Choroid plexus epithelial cell (primary cell): ENCODE results near the gene GLA.

Experiments
- DNase-seq: peaks from one replicate; pipeline ENCODE4 v3.0.0-alpha.2; 2010; ENCODE audit warnings: low read depth
- H3K4me3 ChIP-seq: 2 replicates; pipeline ENCODE4 v1.5.1; 2011; ENCODE audit warnings: low read depth, mild to moderate bottlenecking, control low read depth, low read length, moderate library complexity
- TF ChIP-seq, protein P1 (sequence below): conservative IDR thresholded peaks from 2 replicates; pipeline ENCODE4 v1.5.1; 2011; ENCODE audit warnings: low read depth, mild to moderate bottlenecking, control low read depth, inconsistent platforms, low read length, moderate library complexity

Gene GLA

DNA sequence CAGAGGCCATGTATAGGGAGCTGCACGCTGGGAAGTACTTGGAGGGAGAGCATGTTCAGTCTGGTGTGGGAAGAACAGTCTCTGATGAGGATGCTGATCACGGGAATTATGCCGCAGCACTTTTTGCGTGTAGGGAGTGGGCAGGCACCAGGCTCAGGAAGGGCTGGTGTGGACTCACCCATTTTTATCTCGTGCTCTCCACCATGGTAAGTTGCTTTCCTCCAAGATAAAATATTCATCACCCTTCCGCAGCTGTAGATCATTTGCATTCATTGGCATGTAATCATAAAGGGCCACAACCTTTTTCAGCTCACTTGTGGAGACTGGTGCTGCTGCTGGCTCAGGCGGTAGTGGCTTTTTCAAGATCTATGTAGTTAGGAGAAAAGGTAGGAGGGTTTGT lies 47.3 kb downstream of the GLA start:
- no peak overlapping the region for H3K4me3 ChIP-seq
- TF ChIP-seq, protein P1, sequence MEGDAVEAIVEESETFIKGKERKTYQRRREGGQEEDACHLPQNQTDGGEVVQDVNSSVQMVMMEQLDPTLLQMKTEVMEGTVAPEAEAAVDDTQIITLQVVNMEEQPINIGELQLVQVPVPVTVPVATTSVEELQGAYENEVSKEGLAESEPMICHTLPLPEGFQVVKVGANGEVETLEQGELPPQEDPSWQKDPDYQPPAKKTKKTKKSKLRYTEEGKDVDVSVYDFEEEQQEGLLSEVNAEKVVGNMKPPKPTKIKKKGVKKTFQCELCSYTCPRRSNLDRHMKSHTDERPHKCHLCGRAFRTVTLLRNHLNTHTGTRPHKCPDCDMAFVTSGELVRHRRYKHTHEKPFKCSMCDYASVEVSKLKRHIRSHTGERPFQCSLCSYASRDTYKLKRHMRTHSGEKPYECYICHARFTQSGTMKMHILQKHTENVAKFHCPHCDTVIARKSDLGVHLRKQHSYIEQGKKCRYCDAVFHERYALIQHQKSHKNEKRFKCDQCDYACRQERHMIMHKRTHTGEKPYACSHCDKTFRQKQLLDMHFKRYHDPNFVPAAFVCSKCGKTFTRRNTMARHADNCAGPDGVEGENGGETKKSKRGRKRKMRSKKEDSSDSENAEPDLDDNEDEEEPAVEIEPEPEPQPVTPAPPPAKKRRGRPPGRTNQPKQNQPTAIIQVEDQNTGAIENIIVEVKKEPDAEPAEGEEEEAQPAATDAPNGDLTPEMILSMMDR, result no peak
- DNase-seq, result no peak

DNA sequence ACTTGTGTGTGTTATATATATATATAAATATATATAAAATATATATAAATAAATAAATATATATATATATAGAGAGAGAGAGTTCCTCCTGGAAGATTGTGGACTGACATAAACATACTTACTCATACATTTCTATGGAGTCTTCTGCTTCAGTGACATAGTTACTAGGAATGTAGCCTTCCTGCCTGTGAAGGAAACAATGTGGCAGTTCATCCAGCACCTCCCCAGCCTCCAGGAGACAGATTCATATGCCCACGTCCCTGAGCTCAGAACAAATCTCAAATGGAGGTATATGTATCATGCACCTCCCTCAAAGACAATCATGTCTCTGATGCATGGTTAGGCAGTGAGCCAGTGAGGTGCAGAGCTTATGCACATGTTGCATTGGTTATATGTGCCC lies 47.8 kb downstream of the GLA start:
- no peak overlapping the region for H3K4me3 ChIP-seq
- no peak for DNase-seq
- TF ChIP-seq, protein P1, result no peak

DNA sequence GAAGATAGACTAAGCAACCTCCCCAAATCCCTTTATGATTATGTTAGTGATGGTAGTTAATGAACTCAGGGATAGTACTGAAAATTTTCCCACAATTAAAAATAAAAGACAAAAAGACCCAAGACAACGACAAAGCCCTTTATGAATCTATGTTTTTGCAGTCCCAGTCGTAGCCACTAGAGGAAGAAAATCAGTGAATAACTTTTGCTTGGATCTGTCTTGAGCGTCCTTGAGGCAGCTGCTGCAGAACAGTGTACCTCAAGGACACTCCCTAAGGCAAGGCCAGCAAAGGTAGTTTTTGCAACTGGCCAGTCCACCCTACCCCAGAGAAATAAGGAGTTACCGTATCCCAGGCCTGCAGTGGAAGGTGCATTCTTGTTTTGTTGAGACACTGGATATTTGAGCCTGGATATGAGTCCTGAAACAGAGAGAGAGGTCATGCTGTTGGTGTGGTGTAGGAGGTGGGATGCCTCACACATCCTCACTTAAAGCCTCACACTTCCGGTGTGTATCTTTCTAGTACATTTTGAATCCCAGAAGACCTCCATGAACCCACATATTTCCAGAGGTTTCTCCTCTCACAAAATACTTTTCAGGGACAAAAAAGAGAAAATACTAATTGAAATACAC lies 50.4 kb downstream of the GLA start:
- peak; percentile 40 for DNase-seq
- TF ChIP-seq, protein P1, result peak; percentile 47

DNA sequence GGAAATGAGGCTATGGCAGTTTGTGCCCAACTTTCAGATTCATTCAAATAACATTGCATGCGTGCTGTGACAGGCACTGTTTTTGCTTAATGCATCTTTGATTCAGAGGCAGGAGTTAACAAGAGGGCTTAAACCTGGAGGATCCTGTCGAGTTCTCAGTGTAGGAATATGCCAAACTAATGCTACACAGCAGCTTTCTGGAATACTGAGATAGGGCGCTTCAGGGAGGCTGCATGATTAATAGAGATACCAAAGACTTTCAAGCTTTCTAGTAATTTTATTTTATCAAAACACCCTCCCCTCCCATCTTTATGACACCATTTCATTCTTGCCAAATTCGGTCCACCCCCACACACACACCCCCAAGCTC lies 58.5 kb downstream of the GLA start:
- TF ChIP-seq, protein P1, result no peak

More for the DNA sequence above, 50.4 kb downstream of the GLA start:
- no peak overlapping the region for H3K4me3 ChIP-seq

DNA sequence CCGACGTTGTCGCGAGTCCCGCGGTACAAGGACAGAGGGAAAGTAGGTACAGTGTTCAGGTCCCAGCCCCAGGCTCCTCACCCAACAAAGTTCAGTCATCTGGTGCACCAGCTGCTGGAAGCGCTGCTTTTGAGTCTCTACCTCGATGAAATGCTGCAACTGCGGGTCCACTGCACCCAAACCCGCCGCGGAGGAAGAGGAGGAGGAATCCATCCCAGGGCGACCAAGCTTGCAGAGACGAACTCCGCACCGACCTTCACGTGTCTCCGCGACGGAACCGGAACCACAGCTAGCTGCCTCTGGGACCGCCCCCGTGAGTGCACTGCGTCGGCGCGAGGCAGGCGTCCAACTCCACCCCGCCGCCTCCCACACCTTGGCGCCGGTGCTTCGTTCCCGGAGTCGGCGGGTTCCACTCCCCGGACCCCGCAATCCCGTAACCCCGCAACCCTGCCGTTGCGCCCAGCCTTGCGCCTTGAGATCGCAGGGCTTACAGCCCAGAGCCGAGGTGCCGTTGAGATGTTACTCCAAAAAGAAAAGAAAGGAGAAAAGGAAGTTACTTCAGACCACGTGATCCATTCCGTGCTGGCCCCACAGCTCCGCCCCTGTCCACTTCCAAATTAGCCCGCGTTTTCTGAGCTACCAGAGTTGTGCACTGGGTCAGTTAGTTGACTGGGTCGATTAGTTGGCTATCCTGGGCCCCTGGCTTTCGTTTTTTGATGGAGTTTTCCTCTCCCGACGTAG lies 59.1 kb downstream of the GLA start, which contains the start of gene TIMM8A:
Gene TIMM8A, minus strand, starts transcription at position 291 of the 741 bp plus-strand sequence. Its CDS starts 78 bp downstream, at position 213.
- DNase-seq, result peak; percentile 69
- H3K4me3 ChIP-seq, result peak within 1 kb of the TSS; percentile 82
- TF ChIP-seq, protein P1, result no peak

More for the DNA sequence above, 58.5 kb downstream of the GLA start:
- H3K4me3 ChIP-seq, result peak overlapping the region; percentile 82
- DNase-seq, result no peak

DNA sequence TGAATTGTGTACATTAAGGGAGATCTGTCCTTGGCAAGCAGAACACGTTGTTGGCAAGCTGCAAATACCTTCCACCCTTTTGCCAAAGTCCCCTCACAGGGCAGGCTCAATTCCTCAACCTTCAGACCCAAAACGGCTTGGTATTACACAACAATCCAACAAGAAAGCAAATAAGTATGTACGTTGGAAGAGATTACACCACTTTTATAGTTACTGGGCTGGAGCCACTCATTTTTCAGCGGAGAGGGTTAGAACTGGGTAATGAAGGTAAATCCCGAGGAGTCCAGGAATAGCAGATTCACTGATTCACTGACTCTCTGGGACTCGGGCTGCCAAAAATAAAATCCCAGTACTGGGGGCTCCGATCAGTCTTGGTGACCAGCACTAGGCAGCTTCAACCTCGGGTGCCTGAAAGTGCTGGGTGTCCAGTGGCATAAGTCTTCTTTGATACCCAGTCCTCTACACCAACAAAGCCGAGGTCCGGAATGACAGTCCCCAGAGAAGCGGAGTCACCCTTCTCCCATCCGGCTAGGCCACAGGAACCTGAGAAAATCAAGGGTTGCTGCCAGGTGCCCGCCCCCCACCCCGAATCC lies 59.8 kb downstream of the GLA start:
- peak overlapping the region; percentile 82 for H3K4me3 ChIP-seq
- TF ChIP-seq, protein P1, result no peak
- peak; percentile 34 for DNase-seq
